ENCODE results near the gene RAD51B.

Gene RAD51B

GRCh38 chr14:68774771-68775613, 955.4 kb downstream of the RAD51B start:
- no peak for DNase-seq (ENCODE audit: low spot score)

DNA sequence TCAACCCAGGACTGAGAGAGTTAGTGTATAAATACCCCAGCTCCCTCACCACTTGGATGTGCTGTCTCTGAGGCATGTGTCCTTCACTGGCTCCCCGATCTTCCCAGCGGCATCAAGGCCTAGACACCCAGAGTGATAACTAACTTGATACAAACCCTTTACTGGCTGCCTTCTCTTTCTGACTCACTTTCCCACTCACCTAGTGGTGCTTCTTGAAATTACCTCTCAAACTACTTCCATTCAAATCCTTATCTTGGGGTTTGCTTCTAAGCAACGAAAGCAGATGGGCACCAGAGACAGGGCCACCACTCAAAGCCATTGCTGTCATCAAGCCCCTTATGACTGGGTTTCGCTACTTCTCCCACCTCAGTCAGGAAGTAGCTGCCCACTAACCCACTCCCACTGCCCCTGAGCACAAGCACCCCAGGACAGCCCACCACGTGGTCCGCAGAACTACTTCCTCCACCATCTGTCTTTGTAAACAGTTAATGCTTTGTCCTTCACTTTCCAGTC, 956.1 kb downstream of the RAD51B start:
- DNase-seq (ENCODE audit: low spot score): no peak

DNA sequence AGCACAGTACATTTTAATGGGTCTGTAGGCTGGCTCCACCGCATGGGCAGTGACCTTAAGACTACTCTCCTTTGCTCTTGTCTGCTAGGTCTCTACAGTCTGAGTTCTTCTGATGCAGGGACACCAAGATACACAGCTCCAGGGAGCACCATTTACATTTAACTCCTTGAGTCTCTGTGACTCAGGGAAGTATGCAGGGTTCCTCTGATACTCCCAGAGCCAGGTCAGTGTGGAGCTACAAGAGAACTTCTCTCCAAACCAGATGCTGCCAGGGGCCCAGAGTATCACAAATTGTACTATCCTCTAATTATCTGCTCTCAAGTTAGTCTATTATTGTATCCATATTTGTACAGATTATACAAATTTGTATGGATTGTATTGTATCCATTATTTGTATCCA, 958.1 kb downstream of the RAD51B start:
- DNase-seq (ENCODE audit: low spot score): no peak

Data from CD4-positive, alpha-beta T cell treated with Interleukin-6 at 100 ng/mL for 8 hours (primary cell).